Fibroblast of mammary gland (primary cell): ENCODE results near the gene ZKSCAN7.
A peak's percentile ranks its signal among the peaks of the same experiment; 100 is the strongest.
"Not testable (repeated sequence)": the region's sequence is repeated elsewhere in the genome, so short reads cannot be mapped to it uniquely, and the experiment has no call there.

Source experiments
- DNase-seq: peaks from one replicate; pipeline ENCODE4 v3.0.0-alpha.2; 2010; ENCODE audit warnings: low read depth
- H3K4me3 ChIP-seq: 2 replicates; pipeline ENCODE4 v1.5.1; 2011; ENCODE audit warnings: low read depth, mild to moderate bottlenecking, low read length, moderate library complexity; ENCODE audit not compliant: control insufficient read depth
- CTCF ChIP-seq: conservative IDR thresholded peaks from 2 replicates; pipeline ENCODE4 v1.5.1; 2011; ENCODE audit warnings: low read depth, low read length, inconsistent platforms; ENCODE audit not compliant: control insufficient read depth, insufficient read depth

Gene ZKSCAN7

GRCh38 chr3:44568561-44568960, 13.6 kb downstream of the ZKSCAN7 start:
- TF ChIP-seq CTCF = no peak
- peak; percentile 31 for DNase-seq
- no peak overlapping the region for H3K4me3 ChIP-seq

GRCh38 chr3:44571024-44571423, 16.0 kb downstream of the ZKSCAN7 start:
- H3K4me3 ChIP-seq = no peak overlapping the region
- TF ChIP-seq CTCF = no peak
- no peak for DNase-seq

GRCh38 chr3:44576613-44577012, 21.6 kb downstream of the ZKSCAN7 start:
- no peak for TF ChIP-seq CTCF

GRCh38 chr3:44577354-44577952, 22.5 kb downstream of the ZKSCAN7 start:
- not testable (repeated sequence) for H3K4me3 ChIP-seq, DNase-seq

More at GRCh38 chr3:44576613-44577012, 21.6 kb downstream of the ZKSCAN7 start:
- no peak for DNase-seq
- H3K4me3 ChIP-seq = no peak overlapping the region

GRCh38 chr3:44578316-44578715, 23.3 kb downstream of the ZKSCAN7 start:
- DNase-seq, H3K4me3 ChIP-seq: not testable (repeated sequence)

- not testable (repeated sequence) for DNase-seq, H3K4me3 ChIP-seq
Measured at GRCh38 chr3:44578924-44579515, 24.0 kb downstream of the ZKSCAN7 start.

GRCh38 chr3:44579749-44580148, 24.8 kb downstream of the ZKSCAN7 start:
- not testable (repeated sequence) for DNase-seq, H3K4me3 ChIP-seq

- not testable (repeated sequence) for DNase-seq, H3K4me3 ChIP-seq
Measured at GRCh38 chr3:44580971-44581370, 26.0 kb downstream of the ZKSCAN7 start.

- TF ChIP-seq CTCF = no peak
- DNase-seq = peak; percentile 62
- peak within 1 kb of the TSS; percentile 61 for H3K4me3 ChIP-seq
Measured at GRCh38 chr3:44584646-44585501, 29.9 kb downstream of the ZKSCAN7 start, which contains the start of gene ZNF660. Gene ZNF660 (plus strand): TSS chr3:44584964. CDS start chr3:44594194, 9,230 bp downstream.
